ENCODE results near the gene PPP5C.
"Not testable (repeated sequence)": the region's sequence is repeated elsewhere in the genome, so short reads cannot be mapped to it uniquely, and the experiment has no call there.

PPP5C gene

GRCh38 chr19:46435009-46435408, 88.1 kb downstream of the PPP5C start:
- no peaks in the 10 kb centered on the region for H3K9me3 ChIP-seq (ENCODE audit: insufficient read depth, low read depth, low read length)
- no peaks in the 10 kb centered on the region for H3F3A ChIP-seq (ENCODE audit: low read depth)
- H2AFZ ChIP-seq (ENCODE audit: low read length) = no peak overlapping the region
- H4K20me1 ChIP-seq (ENCODE audit: insufficient read depth, low read length, poor library complexity, severe bottlenecking) = no peaks in the 10 kb centered on the region
- TF ChIP-seq CTCF (conservative IDR thresholded peaks at IDR 0.05; ENCODE audit: low read length) (no peak), EZH2phosphoT487 (IDR thresholded peaks at IDR 0.05; ENCODE audit: borderline replicate concordance) (no peak)
- no peak overlapping the region for H3K4me2 ChIP-seq (ENCODE audit: low read depth, low read length, poor library complexity, severe bottlenecking)
- no peaks in the 10 kb centered on the region for H3K36me3 ChIP-seq (ENCODE audit: insufficient read depth, low read length)
- H3K4me1 ChIP-seq (ENCODE audit: insufficient read depth, low read length, poor library complexity, severe bottlenecking) = no peaks in the 10 kb centered on the region
- no peaks in the 10 kb centered on the region for H3K27me3 ChIP-seq (ENCODE audit: insufficient read depth, low read length, poor library complexity, severe bottlenecking)
- no peaks in the 10 kb centered on the region for H3K79me2 ChIP-seq (ENCODE audit: insufficient read depth, low read length)
- H3K9ac ChIP-seq (ENCODE audit: low read depth, low read length, poor library complexity, severe bottlenecking) = no peak overlapping the region
- H3K4me3 ChIP-seq (ENCODE audit: low read length, poor library complexity, severe bottlenecking) = no peak overlapping the region
- no peaks in the 10 kb centered on the region for H3K9me2 ChIP-seq (replicated peaks; ENCODE audit: low read depth, low read length)

- H3K4me1 ChIP-seq (ENCODE audit: insufficient read depth, low read length, poor library complexity, severe bottlenecking); H3K79me2 ChIP-seq (ENCODE audit: insufficient read depth, low read length); H3K9ac ChIP-seq (ENCODE audit: low read depth, low read length, poor library complexity, severe bottlenecking): not testable (repeated sequence)
Measured at GRCh38 chr19:46435689-46436088, 88.8 kb downstream of the PPP5C start.

More at GRCh38 chr19:46435689-46436088, 88.8 kb downstream of the PPP5C start:
- H3K27me3 ChIP-seq (ENCODE audit: insufficient read depth, low read length, poor library complexity, severe bottlenecking); H4K20me1 ChIP-seq (ENCODE audit: insufficient read depth, low read length, poor library complexity, severe bottlenecking); H2AFZ ChIP-seq (ENCODE audit: low read length); H3K9me2 ChIP-seq (replicated peaks; ENCODE audit: low read depth, low read length); H3K4me3 ChIP-seq (ENCODE audit: low read length, poor library complexity, severe bottlenecking); H3K36me3 ChIP-seq (ENCODE audit: insufficient read depth, low read length); H3F3A ChIP-seq (ENCODE audit: low read depth); H3K4me2 ChIP-seq (ENCODE audit: low read depth, low read length, poor library complexity, severe bottlenecking); H3K9me3 ChIP-seq (ENCODE audit: insufficient read depth, low read depth, low read length): not testable (repeated sequence)
